ENCODE data around the gene GATA5.

Gene GATA5

GRCh38 chr20:62519826-62520225 lies 44.0 kb upstream of the GATA5 start:
- TF ChIP-seq ZNF302 (tag by site-specific recombination; IDR thresholded peaks at IDR 0.05; ENCODE audit: low read depth): no peak
- no peak for TF ChIP-seq ZNF366 (tag by site-specific recombination; conservative IDR thresholded peaks at IDR 0.05)
- TF ChIP-seq ZBTB8A (tag by site-specific recombination; IDR thresholded peaks at IDR 0.05): no peak
- no peak for TF ChIP-seq ZNF777 (tag by site-specific recombination; IDR thresholded peaks at IDR 0.05; ENCODE audit: borderline replicate concordance)
- no peak for TF ChIP-seq ZNF670 (tag by site-specific recombination; IDR thresholded peaks at IDR 0.05; ENCODE audit: low read depth)
- TF ChIP-seq, protein P1, sequence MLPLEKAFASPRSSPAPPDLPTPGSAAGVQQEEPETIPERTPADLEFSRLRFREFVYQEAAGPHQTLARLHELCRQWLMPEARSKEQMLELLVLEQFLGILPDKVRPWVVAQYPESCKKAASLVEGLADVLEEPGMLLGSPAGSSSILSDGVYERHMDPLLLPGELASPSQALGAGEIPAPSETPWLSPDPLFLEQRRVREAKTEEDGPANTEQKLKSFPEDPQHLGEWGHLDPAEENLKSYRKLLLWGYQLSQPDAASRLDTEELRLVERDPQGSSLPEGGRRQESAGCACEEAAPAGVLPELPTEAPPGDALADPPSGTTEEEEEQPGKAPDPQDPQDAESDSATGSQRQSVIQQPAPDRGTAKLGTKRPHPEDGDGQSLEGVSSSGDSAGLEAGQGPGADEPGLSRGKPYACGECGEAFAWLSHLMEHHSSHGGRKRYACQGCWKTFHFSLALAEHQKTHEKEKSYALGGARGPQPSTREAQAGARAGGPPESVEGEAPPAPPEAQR (tag by site-specific recombination; IDR thresholded peaks at IDR 0.05): no peak
- TF ChIP-seq SALL2 (tag by site-specific recombination; IDR thresholded peaks at IDR 0.05; ENCODE audit: borderline replicate concordance): no peak
- no peak for TF ChIP-seq SETDB1 (IDR thresholded peaks at IDR 0.05; ENCODE audit: insufficient read length, low read length)
- TF ChIP-seq TCF7L2 (IDR thresholded peaks at IDR 0.05; ENCODE audit: borderline replicate concordance, low read depth, low read length): no peak
- TF ChIP-seq ZNF362 (tag by site-specific recombination; IDR thresholded peaks at IDR 0.05): no peak
- no peak for TF ChIP-seq ZNF473 (tag by site-specific recombination; IDR thresholded peaks at IDR 0.05)
- Histone ChIP-seq H3K27ac (ENCODE audit: extremely low read depth, low read depth, low read length) (no peak overlapping the region), H3K4me3 (ENCODE audit: low read depth, low read length) (no peak overlapping the region), H3K4me1 (ENCODE audit: control insufficient read depth, insufficient read depth, low read length) (no peaks in the 10 kb centered on the region), H3K36me3 (ENCODE audit: control insufficient read depth in 2 of 2, insufficient read depth in 1 of 2, low read length in 2 of 2) (no peaks in the 10 kb centered on the region), H3K9me3 (ENCODE audit: control insufficient read depth, insufficient read depth, low read depth, low read length) (no peaks in the 10 kb centered on the region)
- POLR2A ChIA-PET: no interaction called here
- CTCF ChIA-PET: interaction anchor here (1.0 kb wide), 1 partner anchor 20 kb away, joined by 3 read pairs; no protein-coding TSS in a partner anchor

GRCh38 chr20:62518911-62519310 lies 43.1 kb upstream of the GATA5 start:
- H3K36me3 ChIP-seq (ENCODE audit: control insufficient read depth in 2 of 2, insufficient read depth in 1 of 2, low read length in 2 of 2): no peaks in the 10 kb centered on the region
- no peak for TF ChIP-seq ZNF624 (tag by site-specific recombination; IDR thresholded peaks at IDR 0.05)
- peak; percentile 10; the same call in 1 of the 2 replicates for TF ChIP-seq EGR2 (tag by site-specific recombination; IDR thresholded peaks at IDR 0.05; ENCODE audit: low read depth)
- TF ChIP-seq, protein P2, sequence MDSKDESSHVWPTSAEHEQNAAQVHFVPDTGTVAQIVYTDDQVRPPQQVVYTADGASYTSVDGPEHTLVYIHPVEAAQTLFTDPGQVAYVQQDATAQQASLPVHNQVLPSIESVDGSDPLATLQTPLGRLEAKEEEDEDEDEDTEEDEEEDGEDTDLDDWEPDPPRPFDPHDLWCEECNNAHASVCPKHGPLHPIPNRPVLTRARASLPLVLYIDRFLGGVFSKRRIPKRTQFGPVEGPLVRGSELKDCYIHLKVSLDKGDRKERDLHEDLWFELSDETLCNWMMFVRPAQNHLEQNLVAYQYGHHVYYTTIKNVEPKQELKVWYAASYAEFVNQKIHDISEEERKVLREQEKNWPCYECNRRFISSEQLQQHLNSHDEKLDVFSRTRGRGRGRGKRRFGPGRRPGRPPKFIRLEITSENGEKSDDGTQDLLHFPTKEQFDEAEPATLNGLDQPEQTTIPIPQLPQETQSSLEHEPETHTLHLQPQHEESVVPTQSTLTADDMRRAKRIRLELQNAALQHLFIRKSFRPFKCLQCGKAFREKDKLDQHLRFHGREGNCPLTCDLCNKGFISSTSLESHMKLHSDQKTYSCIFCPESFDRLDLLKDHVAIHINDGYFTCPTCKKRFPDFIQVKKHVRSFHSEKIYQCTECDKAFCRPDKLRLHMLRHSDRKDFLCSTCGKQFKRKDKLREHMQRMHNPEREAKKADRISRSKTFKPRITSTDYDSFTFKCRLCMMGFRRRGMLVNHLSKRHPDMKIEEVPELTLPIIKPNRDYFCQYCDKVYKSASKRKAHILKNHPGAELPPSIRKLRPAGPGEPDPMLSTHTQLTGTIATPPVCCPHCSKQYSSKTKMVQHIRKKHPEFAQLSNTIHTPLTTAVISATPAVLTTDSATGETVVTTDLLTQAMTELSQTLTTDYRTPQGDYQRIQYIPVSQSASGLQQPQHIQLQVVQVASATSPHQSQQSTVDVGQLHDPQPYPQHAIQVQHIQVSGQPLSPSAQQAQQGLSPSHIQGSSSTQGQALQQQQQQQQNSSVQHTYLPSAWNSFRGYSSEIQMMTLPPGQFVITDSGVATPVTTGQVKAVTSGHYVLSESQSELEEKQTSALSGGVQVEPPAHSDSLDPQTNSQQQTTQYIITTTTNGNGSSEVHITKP (tag by site-specific recombination; IDR thresholded peaks at IDR 0.05): peak; percentile 38; the same call in 1 of the 2 replicates
- TF ChIP-seq ZNF239 (tag by site-specific recombination; IDR thresholded peaks at IDR 0.05): no peak
- no peaks in the 10 kb centered on the region for H3K4me1 ChIP-seq (ENCODE audit: control insufficient read depth, insufficient read depth, low read length)
- POLR2A ChIA-PET: no interaction called here
- CTCF ChIA-PET: interaction anchor here (0.7 kb wide), 1 partner anchor 125 kb away, joined by 3 read pairs; no protein-coding TSS in a partner anchor
- H3K27ac ChIP-seq (ENCODE audit: extremely low read depth, low read depth, low read length): no peak overlapping the region
- no peaks in the 10 kb centered on the region for H3K9me3 ChIP-seq (ENCODE audit: control insufficient read depth, insufficient read depth, low read depth, low read length)
- no peak overlapping the region for H3K4me3 ChIP-seq (ENCODE audit: low read depth, low read length)

All from HEK293 (cell line).